Measurements from ENCODE around the gene PGM5. TPM values are rescaled to one million over a fixed set of nuclear protein-coding genes. Genes with fewer than 3 reads are reported as not detected.
A peak's percentile ranks its signal among the peaks of the same experiment; 100 is the strongest.
"Not testable (repeated sequence)": the region's sequence is repeated elsewhere in the genome, so short reads cannot be mapped to it uniquely, and the experiment has no call there.

The PGM5 gene
- total RNA-seq (100 to 1,000 TPM; 118 to 124 TPM), polyA plus RNA-seq (10 to 100 TPM; 33.7 to 39.7 TPM)
- long read RNA-seq, donor 1, transcript PGM5-202 (11 exons, 3,338 nt), result major isoform, 5 of 39 reads
- long read RNA-seq, donor 1, partial matches to known transcripts, result 21 of 39 reads
- long read RNA-seq, donor 1, other reads (novel, unspliced or antisense), result 13 of 39 reads
- long read RNA-seq, donor 2, partial matches to known transcripts, result 8 of 24 reads
- long read RNA-seq, donor 2, other reads (novel, unspliced or antisense), result 11 of 24 reads

- peak within 1 kb of the TSS; percentile 43 to 73 for H3K27ac ChIP-seq (ENCODE audit: low read depth in 1 of 2, low read length in 2 of 2)
- not testable (repeated sequence) for H3K36me3 ChIP-seq (ENCODE audit: control insufficient read depth in 1 of 2, insufficient read depth in 2 of 2, low read length in 1 of 2); H3K9me3 ChIP-seq (ENCODE audit: control insufficient read depth, low read length); H3K27me3 ChIP-seq (ENCODE audit: control insufficient read depth in 1 of 2, insufficient read depth in 2 of 2, low read length in 1 of 2); H3K4me1 ChIP-seq (ENCODE audit: control insufficient read depth in 1 of 2, insufficient read depth in 2 of 2, low read length in 2 of 2)
- intact Hi-C loops (cut with DNase I), result loop anchor here in 1 of 2 donors (10.0 kb wide), 1 partner anchor 148 kb away; no protein-coding TSS in a partner anchor
- DNase-seq (peak; percentile 69 to 88), ATAC-seq (ENCODE audit: low FRiP score) (peak; percentile 84)
- H3K4me3 ChIP-seq (ENCODE audit: low read length in 2 of 2), result peak within 1 kb of the TSS; percentile 56 to 72
- 0 to 1% methylated on average over 37 to 58 of the region's 58 CpGs for WGBS, 2 donors
These were observed at the start of gene PGM5 for GRCh38 chr9:68356380-68357118. Gene PGM5, plus strand, starts transcription at chr9:68356611. Its CDS starts 517 bp downstream, at chr9:68357128.

DNA sequence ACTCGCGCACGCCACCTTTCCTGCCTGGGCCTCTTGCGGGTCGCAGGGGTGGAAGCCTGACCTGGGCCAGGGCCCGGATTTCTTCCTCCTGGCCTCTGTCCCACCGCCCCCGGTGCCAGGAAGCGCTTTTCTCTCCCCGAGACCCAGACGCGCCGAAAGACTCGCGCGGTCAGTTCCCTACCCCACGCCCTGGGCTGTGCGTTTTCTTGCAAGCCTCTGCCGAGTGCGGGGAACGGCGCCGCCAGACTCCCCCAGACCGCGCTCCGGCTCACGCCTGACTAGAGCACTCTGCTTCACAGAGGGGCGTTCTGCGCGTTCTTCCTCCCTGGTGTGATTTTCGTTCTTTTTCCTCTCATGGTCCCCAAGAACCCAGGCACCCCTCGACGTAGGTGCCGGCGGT is 49.3 kb upstream of the PGM5 start:
- H3K27ac ChIP-seq (ENCODE audit: low read depth in 1 of 2, low read length in 2 of 2); H3K36me3 ChIP-seq (ENCODE audit: control insufficient read depth in 1 of 2, insufficient read depth in 2 of 2, low read length in 1 of 2); H3K9me3 ChIP-seq (ENCODE audit: control insufficient read depth, low read length); H3K27me3 ChIP-seq (ENCODE audit: control insufficient read depth in 1 of 2, insufficient read depth in 2 of 2, low read length in 1 of 2); H3K4me1 ChIP-seq (ENCODE audit: control insufficient read depth in 1 of 2, insufficient read depth in 2 of 2, low read length in 2 of 2); intact Hi-C loops (cut with DNase I); H3K4me3 ChIP-seq (ENCODE audit: low read length in 2 of 2): not testable (repeated sequence)
- WGBS, 2 donors, result 22 to 28% methylated on average over 15 to 18 of the region's 35 CpGs
- DNase-seq, result peak in 1 of 2 donors; percentile 48
- ATAC-seq (ENCODE audit: low FRiP score), result peak; percentile 60

DNA sequence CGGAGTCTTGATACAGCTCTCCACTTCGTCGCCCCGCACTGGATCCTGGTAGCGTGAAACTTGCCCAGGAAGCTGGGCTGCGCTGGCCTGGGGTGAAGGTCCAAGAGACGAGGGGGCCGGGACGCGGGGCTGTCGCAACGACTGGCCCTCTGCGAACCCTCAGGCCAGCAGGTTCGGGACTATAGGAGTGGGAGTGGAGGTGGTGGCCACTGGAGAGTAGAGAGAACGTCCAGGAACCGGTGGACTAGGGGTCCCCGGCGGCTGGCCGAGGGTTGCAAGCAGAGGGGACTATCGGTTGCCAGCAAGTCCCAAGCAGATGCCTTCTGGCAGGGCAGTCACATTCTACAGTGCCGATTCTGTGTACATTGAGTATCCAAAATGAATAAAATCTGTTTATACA is 48.8 kb upstream of the PGM5 start:
- H3K9me3 ChIP-seq (ENCODE audit: control insufficient read depth, low read length); H3K36me3 ChIP-seq (ENCODE audit: control insufficient read depth in 1 of 2, insufficient read depth in 2 of 2, low read length in 1 of 2); H3K27me3 ChIP-seq (ENCODE audit: control insufficient read depth in 1 of 2, insufficient read depth in 2 of 2, low read length in 1 of 2); H3K4me3 ChIP-seq (ENCODE audit: low read length in 2 of 2); H3K27ac ChIP-seq (ENCODE audit: low read depth in 1 of 2, low read length in 2 of 2); H3K4me1 ChIP-seq (ENCODE audit: control insufficient read depth in 1 of 2, insufficient read depth in 2 of 2, low read length in 2 of 2); intact Hi-C loops (cut with DNase I): not testable (repeated sequence)
- peak; percentile 56 for ATAC-seq (ENCODE audit: low FRiP score)
- peak; percentile 40 to 67 for DNase-seq
- 20 to 23% methylated on average over 15 to 20 of the region's 21 CpGs for WGBS, 2 donors

- not testable (repeated sequence) for ATAC-seq (ENCODE audit: low FRiP score)
- WGBS, 2 donors, result no CpG with 5 or more reads among the region's 5 CpGs
These were observed 45.2 kb upstream of the PGM5 start for GRCh38 chr9:68311208-68311607.

GRCh38 chr9:68318209-68318608 is 38.2 kb upstream of the PGM5 start:
- H3K27me3 ChIP-seq (ENCODE audit: control insufficient read depth in 1 of 2, insufficient read depth in 2 of 2, low read length in 1 of 2); H3K4me3 ChIP-seq (ENCODE audit: low read length in 2 of 2); H3K4me1 ChIP-seq (ENCODE audit: control insufficient read depth in 1 of 2, insufficient read depth in 2 of 2, low read length in 2 of 2); H3K27ac ChIP-seq (ENCODE audit: low read depth in 1 of 2, low read length in 2 of 2); H3K9me3 ChIP-seq (ENCODE audit: control insufficient read depth, low read length); H3K36me3 ChIP-seq (ENCODE audit: control insufficient read depth in 1 of 2, insufficient read depth in 2 of 2, low read length in 1 of 2); intact Hi-C loops (cut with DNase I); DNase-seq: not testable (repeated sequence)
- 65 to 66% methylated on average over 9 of the region's 10 CpGs for WGBS, 2 donors
- peak; percentile 66 for ATAC-seq (ENCODE audit: low FRiP score)

More at GRCh38 chr9:68311208-68311607, 45.2 kb upstream of the PGM5 start:
- H3K27me3 ChIP-seq (ENCODE audit: control insufficient read depth in 1 of 2, insufficient read depth in 2 of 2, low read length in 1 of 2); H3K36me3 ChIP-seq (ENCODE audit: control insufficient read depth in 1 of 2, insufficient read depth in 2 of 2, low read length in 1 of 2); H3K4me3 ChIP-seq (ENCODE audit: low read length in 2 of 2); H3K9me3 ChIP-seq (ENCODE audit: control insufficient read depth, low read length); H3K27ac ChIP-seq (ENCODE audit: low read depth in 1 of 2, low read length in 2 of 2); DNase-seq; intact Hi-C loops (cut with DNase I); H3K4me1 ChIP-seq (ENCODE audit: control insufficient read depth in 1 of 2, insufficient read depth in 2 of 2, low read length in 2 of 2): not testable (repeated sequence)

DNA sequence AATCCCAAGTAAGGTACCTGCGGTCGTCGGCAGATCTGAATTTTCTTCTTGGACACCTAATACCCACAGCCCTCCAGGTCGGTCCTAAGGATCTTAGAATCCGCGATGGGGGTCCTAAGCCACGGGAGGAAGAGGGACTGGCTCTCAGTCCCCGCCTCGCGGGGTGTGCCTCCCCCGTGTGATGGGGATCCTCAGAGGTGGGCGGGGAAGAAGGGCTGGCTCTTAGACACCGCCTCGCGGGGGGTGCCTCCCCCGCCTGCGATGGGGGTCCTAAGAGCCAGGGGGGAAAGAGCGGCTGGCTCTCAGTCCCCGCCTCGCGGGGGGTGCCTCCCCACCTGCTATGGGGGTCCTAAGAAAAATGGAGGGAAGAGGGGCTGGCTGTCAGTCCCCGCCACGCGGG is 32.7 kb upstream of the PGM5 start:
- H3K27me3 ChIP-seq (ENCODE audit: control insufficient read depth in 1 of 2, insufficient read depth in 2 of 2, low read length in 1 of 2); H3K4me1 ChIP-seq (ENCODE audit: control insufficient read depth in 1 of 2, insufficient read depth in 2 of 2, low read length in 2 of 2); H3K4me3 ChIP-seq (ENCODE audit: low read length in 2 of 2); H3K27ac ChIP-seq (ENCODE audit: low read depth in 1 of 2, low read length in 2 of 2); H3K9me3 ChIP-seq (ENCODE audit: control insufficient read depth, low read length); H3K36me3 ChIP-seq (ENCODE audit: control insufficient read depth in 1 of 2, insufficient read depth in 2 of 2, low read length in 1 of 2); ATAC-seq (ENCODE audit: low FRiP score); intact Hi-C loops (cut with DNase I); DNase-seq: not testable (repeated sequence)
- WGBS, 2 donors, result 31 to 36% methylated on average over 5 to 14 of the region's 24 CpGs

GRCh38 chr9:68324518-68324917 is 31.9 kb upstream of the PGM5 start:
- H3K27ac ChIP-seq (ENCODE audit: low read depth in 1 of 2, low read length in 2 of 2); H3K36me3 ChIP-seq (ENCODE audit: control insufficient read depth in 1 of 2, insufficient read depth in 2 of 2, low read length in 1 of 2); H3K9me3 ChIP-seq (ENCODE audit: control insufficient read depth, low read length); intact Hi-C loops (cut with DNase I); H3K4me3 ChIP-seq (ENCODE audit: low read length in 2 of 2); DNase-seq; H3K4me1 ChIP-seq (ENCODE audit: control insufficient read depth in 1 of 2, insufficient read depth in 2 of 2, low read length in 2 of 2); H3K27me3 ChIP-seq (ENCODE audit: control insufficient read depth in 1 of 2, insufficient read depth in 2 of 2, low read length in 1 of 2): not testable (repeated sequence)
- ATAC-seq (ENCODE audit: low FRiP score), result peak; percentile 52
- WGBS, 2 donors, result 0 to 10% methylated on average over 5 to 6 of the region's 20 CpGs

DNA sequence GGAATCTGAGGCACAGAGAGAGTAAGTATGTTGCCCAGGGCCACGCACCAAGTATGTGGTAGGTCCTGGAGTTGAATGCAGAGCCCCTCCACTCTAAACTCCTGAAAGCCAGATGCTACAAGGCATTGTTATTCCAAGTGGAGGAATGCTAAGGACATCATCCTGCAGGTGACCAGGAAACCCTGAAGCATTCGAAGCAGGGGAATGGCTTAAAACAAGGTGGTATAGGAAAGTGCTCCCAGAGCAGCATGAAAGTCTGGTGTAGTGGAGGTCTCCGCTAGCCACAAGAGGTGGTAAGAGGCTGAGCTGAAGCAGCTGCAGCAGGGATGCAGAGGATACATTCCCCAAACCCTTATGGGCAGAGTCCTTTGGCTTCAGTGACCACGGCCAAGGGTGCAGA is 27.3 kb upstream of the PGM5 start:
- DNase-seq; intact Hi-C loops (cut with DNase I); H3K4me3 ChIP-seq (ENCODE audit: low read length in 2 of 2); H3K27me3 ChIP-seq (ENCODE audit: control insufficient read depth in 1 of 2, insufficient read depth in 2 of 2, low read length in 1 of 2); H3K9me3 ChIP-seq (ENCODE audit: control insufficient read depth, low read length); H3K27ac ChIP-seq (ENCODE audit: low read depth in 1 of 2, low read length in 2 of 2); H3K36me3 ChIP-seq (ENCODE audit: control insufficient read depth in 1 of 2, insufficient read depth in 2 of 2, low read length in 1 of 2); H3K4me1 ChIP-seq (ENCODE audit: control insufficient read depth in 1 of 2, insufficient read depth in 2 of 2, low read length in 2 of 2): not testable (repeated sequence)
- peak; percentile 33 for ATAC-seq (ENCODE audit: low FRiP score)
- 73 to 80% methylated on average over 2 of the region's 4 CpGs for WGBS, 2 donors
